WTC11 (cell line): Measurements from ENCODE around the gene GALNT3. TPM values are rescaled to one million over a fixed set of nuclear protein-coding genes. Genes with fewer than 3 reads are reported as not detected.

Experiments used
- ATAC-seq: fragments of 200-7000 bp; cut with Tn5 transposase; 2 replicates; pipeline ENCODE4 v1.10.0; 2021; ENCODE audit warnings: mild to moderate bottlenecking, moderate library complexity
- CTCF ChIA-PET: fragments of 300-600 bp; sonication (Branson Sonifier 250); formaldehyde crosslinking; loops from one replicate; lab custom pipeline; 2021; ENCODE audit warnings: antibody characterized with exemption; lab: Charles Lee
- POLR2A ChIA-PET: fragments of 350-600 bp; sonication (Branson Sonifier 250); formaldehyde crosslinking; loops from one replicate; lab custom pipeline; 2021; ENCODE audit warnings: antibody characterized with exemption; lab: Charles Lee
- DNase-seq: peaks from one replicate; pipeline ENCODE4 v3.0.0; 2021; ENCODE audit warnings: low spot score
- H3K27ac Mint-ChIP-seq: 2 replicates; pipeline ENCODE4 v1.8.0; 2021; ENCODE audit warnings: mixed read lengths
- H3K27me3 Mint-ChIP-seq: 2 replicates; pipeline ENCODE4 v1.8.0; 2021; ENCODE audit warnings: low read depth, mild to moderate bottlenecking, moderate library complexity, mixed read lengths
- H3K36me3 Mint-ChIP-seq: 2 replicates; pipeline ENCODE4 v1.8.0; 2021; ENCODE audit warnings: mixed read lengths
- H3K4me1 Mint-ChIP-seq: 2 replicates; pipeline ENCODE4 v1.8.0; 2022; ENCODE audit warnings: mixed read lengths
- H3K4me3 Mint-ChIP-seq: 2 replicates; pipeline ENCODE4 v1.8.0; 2021; ENCODE audit warnings: mild to moderate bottlenecking, moderate library complexity, mixed read lengths
- H3K9me3 Mint-ChIP-seq: 2 replicates; pipeline ENCODE4 v1.8.0; 2021; ENCODE audit warnings: mixed read lengths
- ATF2 ChIP-seq: sonication (generic); formaldehyde crosslinking; IDR thresholded peaks from 2 replicates; pipeline ENCODE4 v1.8.1; 2022; ENCODE audit warnings: low read depth, missing genetic modification reagents, borderline replicate concordance
- ATF3 ChIP-seq: sonication (generic); formaldehyde crosslinking; conservative IDR thresholded peaks from 2 replicates; pipeline ENCODE4 v1.8.1; 2022; ENCODE audit warnings: mild to moderate bottlenecking, missing genetic modification reagents
- ATF6 ChIP-seq: sonication (generic); formaldehyde crosslinking; IDR thresholded peaks from 2 replicates; pipeline ENCODE4 v1.8.1; 2023; ENCODE audit warnings: mild to moderate bottlenecking, missing genetic modification reagents
- CREM ChIP-seq: sonication (generic); formaldehyde crosslinking; IDR thresholded peaks from 2 replicates; pipeline ENCODE4 v1.8.1; 2022; ENCODE audit warnings: mild to moderate bottlenecking, missing genetic modification reagents, moderate library complexity
- ESRRA ChIP-seq: sonication (generic); formaldehyde crosslinking; IDR thresholded peaks from 2 replicates; pipeline ENCODE4 v1.8.1; 2022; ENCODE audit warnings: mild to moderate bottlenecking, missing genetic modification reagents, borderline replicate concordance
- FOXK1 ChIP-seq: sonication (generic); formaldehyde crosslinking; IDR thresholded peaks from 2 replicates; pipeline ENCODE4 v1.8.0; 2022; ENCODE audit warnings: mild to moderate bottlenecking, moderate library complexity, missing genetic modification reagents
- GTF2I ChIP-seq: fragments of 250-450 bp; sonication (Bioruptor Pico); conservative IDR thresholded peaks from 2 replicates; pipeline ENCODE4 v1.4.0; 2021; ENCODE audit warnings: mild to moderate bottlenecking
- NFE2L1 ChIP-seq: sonication (generic); formaldehyde crosslinking; IDR thresholded peaks from 2 replicates; pipeline ENCODE4 v1.8.1; 2023; ENCODE audit warnings: missing genetic modification reagents
- RORB ChIP-seq: fragments of 250-450 bp; sonication (Bioruptor Pico); IDR thresholded peaks from 2 replicates; pipeline ENCODE4 v1.9.0; 2021; ENCODE audit warnings: mild to moderate bottlenecking
- SP1 ChIP-seq: sonication (generic); formaldehyde crosslinking; conservative IDR thresholded peaks from 2 replicates; pipeline ENCODE4 v1.8.1; 2022; ENCODE audit warnings: missing genetic modification reagents
- USF2 ChIP-seq: sonication (generic); formaldehyde crosslinking; IDR thresholded peaks from 2 replicates; pipeline ENCODE4 v1.8.1; 2023; ENCODE audit warnings: mild to moderate bottlenecking, missing genetic modification reagents, moderate library complexity
- ZNF232 ChIP-seq: sonication (generic); formaldehyde crosslinking; IDR thresholded peaks from 2 replicates; pipeline ENCODE4 v1.8.0; 2022; ENCODE audit warnings: mild to moderate bottlenecking, missing genetic modification reagents
- ZNF263 ChIP-seq: sonication (generic); formaldehyde crosslinking; IDR thresholded peaks from 2 replicates; pipeline ENCODE4 v1.8.1; 2022; ENCODE audit warnings: low read depth, mild to moderate bottlenecking, moderate library complexity, missing genetic modification reagents
- ZNF317 ChIP-seq: sonication (generic); formaldehyde crosslinking; IDR thresholded peaks from 2 replicates; pipeline ENCODE4 v1.8.1; 2023; ENCODE audit warnings: low read depth, mild to moderate bottlenecking, moderate library complexity, missing genetic modification reagents, borderline replicate concordance
- total RNA-seq: library from RNA; stranded (reverse); gene quantifications from 3 replicates; pipeline ENCODE4 v1.2.3, GENCODE V29; 2021
- TF ChIP-seq, protein P1 (sequence below): sonication (generic); formaldehyde crosslinking; IDR thresholded peaks from 2 replicates; pipeline ENCODE4 v1.8.0; 2022; ENCODE audit warnings: mild to moderate bottlenecking, missing genetic modification reagents
- TF ChIP-seq, protein P2 (sequence below): sonication (generic); formaldehyde crosslinking; IDR thresholded peaks from 2 replicates; pipeline ENCODE4 v1.8.1; 2022; ENCODE audit warnings: missing genetic modification reagents, borderline replicate concordance
- TF ChIP-seq, protein P3 (sequence below): sonication (generic); formaldehyde crosslinking; IDR thresholded peaks from 2 replicates; pipeline ENCODE4 v1.8.0; 2022; ENCODE audit warnings: missing genetic modification reagents
- TF ChIP-seq, protein P4 (sequence below): fragments of 250-450 bp; sonication (Bioruptor Pico); conservative IDR thresholded peaks from 2 replicates; pipeline ENCODE4 v1.9.0; 2021; ENCODE audit warnings: mild to moderate bottlenecking

The GALNT3 gene
- total RNA-seq, 1 experiment from 2014 or later, result 19.4 TPM

DNA sequence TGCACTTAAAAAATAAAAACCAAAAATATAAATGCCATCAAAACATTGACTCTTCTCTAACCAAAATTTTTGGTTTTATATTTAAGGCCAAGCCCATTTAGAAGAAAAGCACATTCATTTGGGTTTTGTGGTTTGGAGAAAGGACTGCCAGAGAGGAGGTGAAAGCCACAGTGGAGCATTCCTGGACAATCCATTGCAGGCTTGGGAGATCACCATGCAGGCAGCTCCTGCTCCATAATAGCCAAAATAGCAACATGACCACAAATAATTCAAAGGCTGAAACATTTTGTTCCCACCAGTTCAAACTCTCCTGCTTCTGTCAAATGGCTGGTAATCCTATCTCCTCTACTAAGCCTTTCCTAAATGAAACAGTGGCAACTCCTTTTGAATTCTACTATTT is 73.5 kb downstream of the GALNT3 start:
- H3K36me3 Mint-ChIP-seq, result no peaks in the 10 kb centered on the region
- no peak overlapping the region for H3K27ac Mint-ChIP-seq
- peaks cover 7% of the 10 kb centered on the region for H3K4me1 Mint-ChIP-seq
- no peaks in the 10 kb centered on the region; the same call in 1 of the 2 replicates for H3K27me3 Mint-ChIP-seq
- H3K4me3 Mint-ChIP-seq, result no peak overlapping the region
- ATAC-seq, result no peak
- TF ChIP-seq, protein P1, sequence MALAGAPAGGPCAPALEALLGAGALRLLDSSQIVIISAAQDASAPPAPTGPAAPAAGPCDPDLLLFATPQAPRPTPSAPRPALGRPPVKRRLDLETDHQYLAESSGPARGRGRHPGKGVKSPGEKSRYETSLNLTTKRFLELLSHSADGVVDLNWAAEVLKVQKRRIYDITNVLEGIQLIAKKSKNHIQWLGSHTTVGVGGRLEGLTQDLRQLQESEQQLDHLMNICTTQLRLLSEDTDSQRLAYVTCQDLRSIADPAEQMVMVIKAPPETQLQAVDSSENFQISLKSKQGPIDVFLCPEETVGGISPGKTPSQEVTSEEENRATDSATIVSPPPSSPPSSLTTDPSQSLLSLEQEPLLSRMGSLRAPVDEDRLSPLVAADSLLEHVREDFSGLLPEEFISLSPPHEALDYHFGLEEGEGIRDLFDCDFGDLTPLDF (CRISPR knock-in tag), result no peak
- TF ChIP-seq ZNF232 (CRISPR knock-in tag), result no peak
- no peak for TF ChIP-seq CREM (CRISPR knock-in tag)
- TF ChIP-seq, protein P2, sequence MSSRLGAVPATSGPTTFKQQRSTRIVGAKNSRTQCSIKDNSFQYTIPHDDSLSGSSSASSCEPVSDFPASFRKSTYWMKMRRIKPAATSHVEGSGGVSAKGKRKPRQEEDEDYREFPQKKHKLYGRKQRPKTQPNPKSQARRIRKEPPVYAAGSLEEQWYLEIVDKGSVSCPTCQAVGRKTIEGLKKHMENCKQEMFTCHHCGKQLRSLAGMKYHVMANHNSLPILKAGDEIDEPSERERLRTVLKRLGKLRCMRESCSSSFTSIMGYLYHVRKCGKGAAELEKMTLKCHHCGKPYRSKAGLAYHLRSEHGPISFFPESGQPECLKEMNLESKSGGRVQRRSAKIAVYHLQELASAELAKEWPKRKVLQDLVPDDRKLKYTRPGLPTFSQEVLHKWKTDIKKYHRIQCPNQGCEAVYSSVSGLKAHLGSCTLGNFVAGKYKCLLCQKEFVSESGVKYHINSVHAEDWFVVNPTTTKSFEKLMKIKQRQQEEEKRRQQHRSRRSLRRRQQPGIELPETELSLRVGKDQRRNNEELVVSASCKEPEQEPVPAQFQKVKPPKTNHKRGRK, result no peak
- TF ChIP-seq NFE2L1 (CRISPR knock-in tag), result no peak
- no peak for TF ChIP-seq ATF6
- TF ChIP-seq SP1 (CRISPR knock-in tag), result no peak
- no peak for TF ChIP-seq ZNF317 (CRISPR knock-in tag)
- TF ChIP-seq ATF2 (CRISPR knock-in tag), result no peak
- ChIA-PET POLR2A (no interaction called here), CTCF (no interaction called here)
- peaks cover 4% of the 10 kb centered on the region; the same call in 1 of the 2 replicates for H3K9me3 Mint-ChIP-seq
- DNase-seq, result no peak

- Mint-ChIP-seq H3K36me3 (no peaks in the 10 kb centered on the region), H3K4me3 (no peak overlapping the region), H3K9me3 (peaks cover 4% of the 10 kb centered on the region; the same call in 1 of the 2 replicates), H3K27me3 (no peaks in the 10 kb centered on the region; the same call in 1 of the 2 replicates), H3K4me1 (peaks cover 1% of the 10 kb centered on the region), H3K27ac (no peak overlapping the region)
- ChIA-PET CTCF (no interaction called here), POLR2A (no interaction called here)
- TF ChIP-seq, protein P3, sequence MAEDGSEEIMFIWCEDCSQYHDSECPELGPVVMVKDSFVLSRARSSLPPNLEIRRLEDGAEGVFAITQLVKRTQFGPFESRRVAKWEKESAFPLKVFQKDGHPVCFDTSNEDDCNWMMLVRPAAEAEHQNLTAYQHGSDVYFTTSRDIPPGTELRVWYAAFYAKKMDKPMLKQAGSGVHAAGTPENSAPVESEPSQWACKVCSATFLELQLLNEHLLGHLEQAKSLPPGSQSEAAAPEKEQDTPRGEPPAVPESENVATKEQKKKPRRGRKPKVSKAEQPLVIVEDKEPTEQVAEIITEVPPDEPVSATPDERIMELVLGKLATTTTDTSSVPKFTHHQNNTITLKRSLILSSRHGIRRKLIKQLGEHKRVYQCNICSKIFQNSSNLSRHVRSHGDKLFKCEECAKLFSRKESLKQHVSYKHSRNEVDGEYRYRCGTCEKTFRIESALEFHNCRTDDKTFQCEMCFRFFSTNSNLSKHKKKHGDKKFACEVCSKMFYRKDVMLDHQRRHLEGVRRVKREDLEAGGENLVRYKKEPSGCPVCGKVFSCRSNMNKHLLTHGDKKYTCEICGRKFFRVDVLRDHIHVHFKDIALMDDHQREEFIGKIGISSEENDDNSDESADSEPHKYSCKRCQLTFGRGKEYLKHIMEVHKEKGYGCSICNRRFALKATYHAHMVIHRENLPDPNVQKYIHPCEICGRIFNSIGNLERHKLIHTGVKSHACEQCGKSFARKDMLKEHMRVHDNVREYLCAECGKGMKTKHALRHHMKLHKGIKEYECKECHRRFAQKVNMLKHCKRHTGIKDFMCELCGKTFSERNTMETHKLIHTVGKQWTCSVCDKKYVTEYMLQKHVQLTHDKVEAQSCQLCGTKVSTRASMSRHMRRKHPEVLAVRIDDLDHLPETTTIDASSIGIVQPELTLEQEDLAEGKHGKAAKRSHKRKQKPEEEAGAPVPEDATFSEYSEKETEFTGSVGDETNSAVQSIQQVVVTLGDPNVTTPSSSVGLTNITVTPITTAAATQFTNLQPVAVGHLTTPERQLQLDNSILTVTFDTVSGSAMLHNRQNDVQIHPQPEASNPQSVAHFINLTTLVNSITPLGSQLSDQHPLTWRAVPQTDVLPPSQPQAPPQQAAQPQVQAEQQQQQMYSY (CRISPR knock-in tag), result no peak
- TF ChIP-seq USF2 (CRISPR knock-in tag) (no peak), SP1 (CRISPR knock-in tag) (no peak), FOXK1 (CRISPR knock-in tag) (no peak), ZNF263 (no peak), NFE2L1 (CRISPR knock-in tag) (no peak), ATF2 (CRISPR knock-in tag) (no peak), ESRRA (CRISPR knock-in tag) (no peak), GTF2I (CRISPR knock-in tag) (no peak), ATF3 (no peak), RORB (CRISPR knock-in tag) (no peak)
- TF ChIP-seq, protein P4, sequence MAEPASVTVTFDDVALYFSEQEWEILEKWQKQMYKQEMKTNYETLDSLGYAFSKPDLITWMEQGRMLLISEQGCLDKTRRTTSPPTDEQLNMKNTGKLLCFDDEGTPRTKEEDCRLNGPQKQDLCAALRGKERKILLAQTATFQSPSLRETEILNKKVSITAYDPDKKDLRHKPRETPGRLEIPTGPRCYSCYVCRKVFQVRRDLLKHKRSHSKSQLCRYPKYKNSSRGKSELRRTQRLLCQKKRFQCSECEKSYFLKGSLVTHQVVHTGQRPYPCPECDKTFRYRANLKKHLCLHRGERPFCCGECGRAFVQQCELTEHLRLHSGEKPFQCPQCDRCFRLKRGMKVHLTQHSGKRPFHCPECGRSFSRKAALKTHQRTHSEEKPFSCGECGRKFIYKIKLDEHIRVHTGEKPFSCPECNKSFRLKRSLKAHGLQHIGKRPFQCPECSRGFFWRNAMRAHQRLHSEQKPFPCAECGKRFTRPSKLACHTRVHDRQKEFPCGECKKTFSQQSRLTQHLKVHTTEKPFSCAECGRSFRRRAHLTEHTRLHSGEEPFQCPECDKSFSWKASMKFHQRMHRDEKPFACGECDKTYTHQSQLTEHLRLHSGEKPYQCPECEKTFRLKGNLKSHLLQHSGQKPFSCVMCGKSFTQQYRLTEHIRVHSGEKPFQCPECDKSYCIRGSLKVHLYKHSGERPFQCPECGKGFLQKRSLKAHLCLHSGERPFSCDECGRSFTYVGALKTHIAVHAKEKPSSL (CRISPR knock-in tag), result no peak
- no peak for ATAC-seq
- no peak for DNase-seq
Observed at GRCh38 chr2:165718610-165719210, 75.3 kb downstream of the GALNT3 start.
